Fibroblast of villous mesenchyme (primary cell): ENCODE measurements around the gene WDR73. TPM values are rescaled to one million over a fixed set of nuclear protein-coding genes. Genes with fewer than 3 reads are reported as not detected.
A peak's percentile ranks its signal among the peaks of the same experiment; 100 is the strongest.

Experiments
- DNase-seq: peaks from one replicate; pipeline ENCODE4 v3.0.0-alpha.2; 2010; ENCODE audit warnings: low read depth
- H3K4me3 ChIP-seq: 2 replicates; pipeline ENCODE4 v1.5.1; 2011; ENCODE audit warnings: low read depth, mild to moderate bottlenecking, low read length
- total RNA-seq: library from RNA; depleted of rRNA; stranded (reverse); fragments of >200 nt; gene quantifications from 2 replicates; pipeline ENCODE4 v1.2.3, GENCODE V29; 2012
- TF ChIP-seq, protein P1 (sequence below): IDR thresholded peaks from 2 replicates; pipeline ENCODE4 v1.5.1; 2012; ENCODE audit warnings: low read depth, mild to moderate bottlenecking, low read length; ENCODE audit not compliant: insufficient read depth

WDR73 gene
- total RNA-seq, 1 donor: 47.5 TPM

DNA sequence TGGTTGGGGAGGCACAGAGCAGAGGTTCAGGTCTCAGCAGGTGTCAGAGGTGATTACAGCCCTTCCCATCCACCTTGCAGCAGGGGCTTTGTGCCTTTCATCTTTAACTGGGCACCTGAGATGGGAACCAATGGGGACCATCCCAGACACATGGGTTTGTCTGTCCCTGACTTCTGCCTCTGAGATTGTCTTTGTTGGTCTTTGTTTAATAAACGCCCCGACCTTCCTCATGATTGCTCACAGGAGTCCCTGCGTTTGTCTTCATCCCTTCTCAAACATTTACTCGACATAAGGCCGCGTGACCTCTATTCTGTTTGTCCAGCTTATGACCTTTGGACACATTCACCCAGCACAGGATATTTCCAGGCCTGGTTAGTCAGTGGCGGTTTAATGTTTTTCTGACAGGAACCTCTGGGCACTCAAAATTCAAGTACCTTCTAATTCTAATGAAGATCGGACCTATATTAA lies 47.4 kb downstream of the WDR73 start:
- no peak overlapping the region for H3K4me3 ChIP-seq
- DNase-seq: no peak
- TF ChIP-seq, protein P1, sequence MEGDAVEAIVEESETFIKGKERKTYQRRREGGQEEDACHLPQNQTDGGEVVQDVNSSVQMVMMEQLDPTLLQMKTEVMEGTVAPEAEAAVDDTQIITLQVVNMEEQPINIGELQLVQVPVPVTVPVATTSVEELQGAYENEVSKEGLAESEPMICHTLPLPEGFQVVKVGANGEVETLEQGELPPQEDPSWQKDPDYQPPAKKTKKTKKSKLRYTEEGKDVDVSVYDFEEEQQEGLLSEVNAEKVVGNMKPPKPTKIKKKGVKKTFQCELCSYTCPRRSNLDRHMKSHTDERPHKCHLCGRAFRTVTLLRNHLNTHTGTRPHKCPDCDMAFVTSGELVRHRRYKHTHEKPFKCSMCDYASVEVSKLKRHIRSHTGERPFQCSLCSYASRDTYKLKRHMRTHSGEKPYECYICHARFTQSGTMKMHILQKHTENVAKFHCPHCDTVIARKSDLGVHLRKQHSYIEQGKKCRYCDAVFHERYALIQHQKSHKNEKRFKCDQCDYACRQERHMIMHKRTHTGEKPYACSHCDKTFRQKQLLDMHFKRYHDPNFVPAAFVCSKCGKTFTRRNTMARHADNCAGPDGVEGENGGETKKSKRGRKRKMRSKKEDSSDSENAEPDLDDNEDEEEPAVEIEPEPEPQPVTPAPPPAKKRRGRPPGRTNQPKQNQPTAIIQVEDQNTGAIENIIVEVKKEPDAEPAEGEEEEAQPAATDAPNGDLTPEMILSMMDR: no peak

DNA sequence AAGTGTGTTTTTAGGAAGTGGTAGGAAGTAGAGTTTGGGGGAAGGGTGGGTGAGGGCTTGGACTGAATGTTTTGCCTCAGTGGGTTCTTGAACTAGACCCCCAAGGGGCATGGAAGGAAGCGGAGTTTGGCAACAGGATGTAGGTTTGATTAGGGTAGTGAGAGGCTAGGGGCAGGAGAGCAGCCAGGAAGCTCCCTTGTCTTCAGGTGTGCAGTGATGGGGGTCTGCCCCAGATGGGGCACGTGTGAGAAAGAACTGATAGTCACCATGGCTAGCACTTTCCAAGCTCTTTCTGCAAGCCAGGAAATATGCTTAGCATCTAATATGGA lies 48.6 kb downstream of the WDR73 start:
- no peak overlapping the region for H3K4me3 ChIP-seq
- TF ChIP-seq, protein P1: no peak
- no peak for DNase-seq

DNA sequence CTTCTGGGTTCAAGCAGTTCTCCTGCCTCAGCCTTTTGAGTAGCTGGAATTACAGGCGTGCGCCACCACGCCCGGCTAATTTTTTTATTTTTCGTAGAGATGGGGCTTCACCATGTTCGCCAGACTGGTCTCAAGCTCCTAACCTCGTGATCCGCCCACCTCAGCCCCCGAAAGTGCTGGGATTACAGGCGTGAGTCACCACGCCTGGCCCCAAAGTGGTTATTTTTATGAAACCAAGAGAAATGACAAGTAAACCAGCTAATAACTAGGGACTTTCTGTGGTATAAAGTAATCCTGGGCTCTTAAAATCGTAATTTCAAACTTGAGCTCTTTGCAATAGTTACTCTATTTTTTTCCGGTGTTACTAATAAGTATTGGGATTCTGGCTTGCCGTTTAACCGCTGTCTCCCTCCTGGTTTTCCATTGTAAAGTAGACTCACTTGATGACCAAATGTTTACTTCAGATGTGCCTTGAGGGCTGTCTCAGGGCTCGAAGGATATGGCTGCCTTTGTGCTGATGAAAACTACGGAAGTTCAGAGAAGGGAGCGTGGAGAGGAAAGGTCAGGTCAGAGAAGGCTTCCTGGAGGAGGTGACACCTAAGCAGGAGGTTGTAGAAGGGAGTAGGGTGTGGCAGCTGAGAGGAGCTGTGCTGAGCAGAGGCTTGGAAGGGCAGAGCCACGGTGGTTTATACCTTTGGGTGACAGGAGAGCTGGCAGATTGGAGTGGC lies 49.1 kb downstream of the WDR73 start:
- DNase-seq: peak; percentile 22
- H3K4me3 ChIP-seq: no peak overlapping the region
- TF ChIP-seq, protein P1: no peak

DNA sequence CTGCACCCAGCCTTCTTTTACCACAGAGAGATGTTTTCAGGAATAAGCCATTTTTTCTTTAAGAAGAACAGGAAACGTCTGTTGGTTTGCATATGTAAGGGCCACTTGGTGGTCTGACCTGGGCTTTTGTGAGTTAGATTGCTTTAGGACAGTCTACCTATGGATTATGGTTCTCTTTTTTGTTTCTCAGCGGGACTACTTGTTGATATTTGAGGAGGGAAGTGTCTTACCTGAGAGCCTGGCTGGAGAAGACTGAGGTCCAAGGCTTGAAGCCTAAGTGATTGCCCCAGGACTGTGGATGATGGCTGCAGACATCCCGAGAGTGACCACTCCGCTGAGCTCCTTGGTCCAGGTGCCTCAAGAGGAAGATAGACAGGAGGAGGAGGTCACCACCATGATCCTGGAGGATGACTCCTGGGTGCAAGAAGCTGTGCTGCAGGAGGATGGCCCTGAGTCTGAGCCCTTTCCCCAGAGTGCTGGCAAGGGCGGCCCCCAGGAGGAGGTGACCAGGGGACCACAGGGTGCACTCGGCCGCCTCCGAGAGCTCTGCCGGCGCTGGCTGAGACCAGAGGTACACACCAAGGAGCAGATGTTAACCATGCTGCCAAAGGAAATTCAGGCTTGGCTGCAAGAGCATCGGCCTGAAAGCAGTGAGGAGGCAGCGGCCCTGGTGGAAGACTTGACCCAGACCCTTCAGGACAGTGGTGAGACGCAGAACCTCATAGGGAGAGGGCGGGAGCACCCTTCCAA lies 50.3 kb downstream of the WDR73 start:
- no peak for DNase-seq
- TF ChIP-seq, protein P1: no peak
- no peak overlapping the region for H3K4me3 ChIP-seq

DNA sequence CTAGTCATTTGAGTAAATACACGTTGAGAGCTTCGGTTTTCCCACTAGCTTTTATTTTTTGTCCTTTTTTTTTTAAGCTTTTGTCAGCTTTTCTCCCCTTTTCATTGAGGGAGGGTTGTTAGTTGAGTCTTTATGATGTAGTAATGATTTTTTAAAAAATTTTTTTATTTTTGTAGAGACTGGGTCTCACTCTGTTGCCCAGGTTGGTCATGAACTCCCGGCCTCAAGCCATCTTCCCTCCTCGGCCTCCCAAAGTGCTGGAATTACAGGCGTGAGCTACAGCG lies 52.6 kb downstream of the WDR73 start:
- TF ChIP-seq, protein P1: no peak
- peak overlapping the region; percentile 98 for H3K4me3 ChIP-seq
- no peak for DNase-seq

DNA sequence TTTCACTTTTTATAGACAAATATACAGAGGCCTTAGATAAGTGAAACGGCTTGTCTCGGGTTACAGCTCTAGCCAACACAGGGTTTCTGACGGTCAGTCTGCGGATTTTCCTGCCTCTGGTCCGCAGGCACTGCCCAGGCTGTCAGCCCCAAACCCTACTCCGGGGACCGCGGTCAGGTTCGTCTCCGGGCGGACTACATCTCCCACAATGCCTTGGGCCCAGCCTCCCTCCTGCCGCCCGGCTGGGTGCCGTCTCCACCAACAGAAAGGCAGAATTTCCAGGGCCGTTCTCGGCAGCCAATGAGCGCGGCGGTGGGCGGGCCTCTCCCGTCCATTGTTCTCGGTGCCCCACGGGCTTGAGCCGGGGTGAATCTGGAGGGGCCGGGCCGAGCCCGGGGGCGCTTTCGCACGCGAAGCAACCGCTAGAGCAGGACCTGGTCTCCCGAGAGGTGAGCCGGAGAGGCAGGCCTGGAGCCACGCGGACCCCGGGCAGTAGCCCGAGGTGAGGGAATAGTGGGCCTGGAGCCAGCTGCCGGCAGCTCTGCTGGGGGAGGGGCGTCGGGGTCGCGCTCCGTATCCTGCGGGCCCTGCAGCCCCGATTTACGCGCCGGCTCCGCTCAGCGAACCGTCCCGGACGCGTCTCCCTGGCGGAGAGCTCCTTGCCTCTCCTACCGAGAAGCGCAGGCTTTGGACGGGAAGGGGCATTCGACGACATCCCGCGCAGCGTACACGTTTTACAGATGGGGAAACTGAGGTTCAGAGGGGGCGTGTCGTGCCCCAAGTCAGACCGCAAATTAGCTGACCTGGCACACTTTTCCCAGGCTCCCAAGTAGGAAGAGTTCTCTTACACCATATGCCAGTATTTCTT lies 53.2 kb downstream of the WDR73 start, which contains the start of gene ZSCAN2:
TSS of gene ZSCAN2 (plus strand) at position 323 of the 868 bp plus-strand sequence. CDS start 2,919 bp downstream, outside the sequence.
- H3K4me3 ChIP-seq: peak within 1 kb of the TSS; percentile 98
- TF ChIP-seq, protein P1: no peak
- DNase-seq: peak; percentile 91
